Gastroesophageal sphincter (tissue), 3 donors: Measurements from ENCODE around the gene MCRIP2.

Source experiments
- POLR2A ChIP-seq, 2 donors: fragments of 450-650 bp; IDR thresholded peaks; one replicate each; pipeline ENCODE4 v1.6.1; 2017; ENCODE audit warnings: antibody characterized with exemption in 2 of 2, mild to moderate bottlenecking in 2 of 2, moderate library complexity in 1 of 2
- POLR2AphosphoS5 ChIP-seq: sonication (generic); formaldehyde crosslinking; IDR thresholded peaks from one replicate; pipeline ENCODE4 v1.6.1; 2017; ENCODE audit warnings: antibody characterized with exemption
- TF ChIP-seq, protein P1 (sequence below), 4 experiments: fragments of 200-600 bp in 2 of 4; fragments of 450-650 bp in 2 of 4; sonication (generic) in 1 of 4; IDR thresholded peaks; one replicate each; pipeline ENCODE4 v1.5.1; 2017 to 2019; ENCODE audit warnings: antibody characterized with exemption in 4 of 4, mild to moderate bottlenecking in 2 of 4, moderate library complexity in 2 of 4

DNA sequence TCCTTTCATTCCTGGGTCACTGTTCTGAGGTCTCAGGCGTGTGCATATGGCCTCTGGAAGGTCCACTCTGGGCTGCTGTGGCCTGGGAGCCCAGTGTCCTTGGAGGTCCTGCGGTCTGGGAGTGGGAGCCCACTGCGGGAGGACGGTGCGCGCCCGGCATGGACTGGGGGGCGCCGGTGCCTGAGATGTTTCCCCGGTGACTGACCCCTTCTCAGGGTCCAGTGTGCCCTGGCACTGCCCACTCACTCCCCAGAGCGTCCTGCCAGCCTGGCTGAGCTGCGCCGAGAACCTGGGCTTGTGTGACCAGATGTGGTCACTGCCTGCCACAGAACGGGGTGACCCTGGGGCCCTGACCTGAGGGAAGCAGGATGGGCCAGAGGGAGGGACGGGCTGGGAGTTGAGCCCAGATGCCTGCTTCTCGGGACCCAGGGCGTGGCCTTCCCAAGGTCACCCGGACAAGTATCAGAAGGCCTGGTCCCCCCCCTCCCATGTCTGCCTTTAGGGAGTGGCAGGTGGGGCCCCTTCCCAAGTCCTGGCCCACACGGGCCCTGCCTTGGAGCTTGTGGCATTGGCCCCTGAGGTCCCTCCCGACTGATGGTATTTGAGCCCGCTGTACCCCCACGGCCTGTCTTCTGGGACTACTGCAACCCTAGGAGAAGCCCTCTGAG lies 32.7 kb downstream of the MCRIP2 start:
- TF ChIP-seq, protein P1, sequence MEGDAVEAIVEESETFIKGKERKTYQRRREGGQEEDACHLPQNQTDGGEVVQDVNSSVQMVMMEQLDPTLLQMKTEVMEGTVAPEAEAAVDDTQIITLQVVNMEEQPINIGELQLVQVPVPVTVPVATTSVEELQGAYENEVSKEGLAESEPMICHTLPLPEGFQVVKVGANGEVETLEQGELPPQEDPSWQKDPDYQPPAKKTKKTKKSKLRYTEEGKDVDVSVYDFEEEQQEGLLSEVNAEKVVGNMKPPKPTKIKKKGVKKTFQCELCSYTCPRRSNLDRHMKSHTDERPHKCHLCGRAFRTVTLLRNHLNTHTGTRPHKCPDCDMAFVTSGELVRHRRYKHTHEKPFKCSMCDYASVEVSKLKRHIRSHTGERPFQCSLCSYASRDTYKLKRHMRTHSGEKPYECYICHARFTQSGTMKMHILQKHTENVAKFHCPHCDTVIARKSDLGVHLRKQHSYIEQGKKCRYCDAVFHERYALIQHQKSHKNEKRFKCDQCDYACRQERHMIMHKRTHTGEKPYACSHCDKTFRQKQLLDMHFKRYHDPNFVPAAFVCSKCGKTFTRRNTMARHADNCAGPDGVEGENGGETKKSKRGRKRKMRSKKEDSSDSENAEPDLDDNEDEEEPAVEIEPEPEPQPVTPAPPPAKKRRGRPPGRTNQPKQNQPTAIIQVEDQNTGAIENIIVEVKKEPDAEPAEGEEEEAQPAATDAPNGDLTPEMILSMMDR (IDR thresholded peaks at IDR 0.05) = no peak
- TF ChIP-seq POLR2A (IDR thresholded peaks at IDR 0.05) (no peak), POLR2AphosphoS5 (no peak)
